MM.1S (cell line): ENCODE measurements around the gene S100A1.

Experiments
- EZH2 ChIP-seq: fragments of 300-600 bp; sonication (generic); optimal IDR thresholded peaks from 2 replicates; pipeline ENCODE3; 2017; ENCODE audit warnings: low read depth, mild to moderate bottlenecking, antibody characterized with exemption, low read length, mixed read lengths
- EZH2phosphoT487 ChIP-seq: fragments of 300-600 bp; sonication (generic); IDR thresholded peaks from 2 replicates; pipeline ENCODE4 v1.6.1; 2018; ENCODE audit warnings: antibody characterized with exemption, low read length
- TF ChIP-seq, protein P1 (sequence below): fragments of 300-600 bp; sonication (generic); IDR thresholded peaks from 2 replicates; pipeline ENCODE4 v1.5.1; 2016; ENCODE audit warnings: antibody characterized with exemption, low read length, mixed read lengths

DNA sequence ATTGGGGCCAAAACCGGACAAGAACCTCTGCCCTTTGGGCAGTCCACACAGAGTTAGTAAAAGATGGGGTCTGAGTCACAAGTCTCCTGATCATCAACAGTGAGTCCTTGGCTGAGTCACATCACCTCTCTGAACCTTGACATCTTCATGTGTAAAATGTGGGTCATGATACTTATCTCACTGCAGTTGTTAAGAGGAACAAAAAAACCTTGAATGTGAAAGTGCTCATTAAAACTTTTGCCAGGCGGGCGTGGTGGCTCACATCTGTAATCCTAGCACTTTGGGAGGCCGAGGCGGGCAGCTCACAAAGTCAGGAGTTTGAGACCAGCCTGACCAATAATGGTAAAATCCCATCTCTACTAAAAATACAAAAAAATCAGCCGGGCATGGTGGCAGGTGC, 31.0 kb upstream of the S100A1 start:
- TF ChIP-seq, protein P1, sequence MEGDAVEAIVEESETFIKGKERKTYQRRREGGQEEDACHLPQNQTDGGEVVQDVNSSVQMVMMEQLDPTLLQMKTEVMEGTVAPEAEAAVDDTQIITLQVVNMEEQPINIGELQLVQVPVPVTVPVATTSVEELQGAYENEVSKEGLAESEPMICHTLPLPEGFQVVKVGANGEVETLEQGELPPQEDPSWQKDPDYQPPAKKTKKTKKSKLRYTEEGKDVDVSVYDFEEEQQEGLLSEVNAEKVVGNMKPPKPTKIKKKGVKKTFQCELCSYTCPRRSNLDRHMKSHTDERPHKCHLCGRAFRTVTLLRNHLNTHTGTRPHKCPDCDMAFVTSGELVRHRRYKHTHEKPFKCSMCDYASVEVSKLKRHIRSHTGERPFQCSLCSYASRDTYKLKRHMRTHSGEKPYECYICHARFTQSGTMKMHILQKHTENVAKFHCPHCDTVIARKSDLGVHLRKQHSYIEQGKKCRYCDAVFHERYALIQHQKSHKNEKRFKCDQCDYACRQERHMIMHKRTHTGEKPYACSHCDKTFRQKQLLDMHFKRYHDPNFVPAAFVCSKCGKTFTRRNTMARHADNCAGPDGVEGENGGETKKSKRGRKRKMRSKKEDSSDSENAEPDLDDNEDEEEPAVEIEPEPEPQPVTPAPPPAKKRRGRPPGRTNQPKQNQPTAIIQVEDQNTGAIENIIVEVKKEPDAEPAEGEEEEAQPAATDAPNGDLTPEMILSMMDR = no peak
- TF ChIP-seq EZH2phosphoT487 (no peak), EZH2 (no peak)
